Measurements from ENCODE around the gene TMEM258.

TMEM258 gene

DNA sequence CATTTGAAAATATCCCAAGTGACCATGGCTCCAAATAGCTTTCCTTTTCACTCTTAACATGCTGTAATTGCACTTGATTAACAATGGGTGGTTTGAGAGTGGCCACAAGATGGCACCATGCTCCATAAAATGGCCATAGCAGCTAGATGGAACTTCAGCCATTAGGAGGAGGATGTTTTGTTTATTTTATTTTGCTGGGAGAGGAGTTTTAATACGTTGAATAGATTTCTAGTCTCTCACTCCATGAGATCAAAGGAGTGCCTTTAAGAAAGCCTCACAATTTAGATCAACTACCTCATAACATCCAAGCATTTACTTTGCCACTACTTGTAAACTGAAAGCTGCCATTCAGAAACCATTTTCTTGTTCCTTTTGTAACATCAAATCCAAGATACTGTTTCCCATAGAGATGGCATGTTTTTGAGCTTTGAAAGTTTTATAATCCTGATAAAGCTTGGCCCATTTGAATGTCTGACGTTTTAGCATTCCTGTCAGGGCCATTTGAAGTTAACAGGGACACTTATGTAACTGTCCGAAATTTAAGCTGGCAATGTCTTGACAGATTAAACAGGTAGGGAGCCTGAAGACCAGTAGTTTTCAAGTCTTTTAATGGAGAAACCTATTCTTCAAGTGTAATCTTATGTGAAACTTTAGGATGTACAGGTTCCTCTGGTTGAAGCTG, 5.0 kb upstream of the TMEM258 start:
- DNase-seq (ENCODE audit: low spot score), result peak; percentile 78

DNA sequence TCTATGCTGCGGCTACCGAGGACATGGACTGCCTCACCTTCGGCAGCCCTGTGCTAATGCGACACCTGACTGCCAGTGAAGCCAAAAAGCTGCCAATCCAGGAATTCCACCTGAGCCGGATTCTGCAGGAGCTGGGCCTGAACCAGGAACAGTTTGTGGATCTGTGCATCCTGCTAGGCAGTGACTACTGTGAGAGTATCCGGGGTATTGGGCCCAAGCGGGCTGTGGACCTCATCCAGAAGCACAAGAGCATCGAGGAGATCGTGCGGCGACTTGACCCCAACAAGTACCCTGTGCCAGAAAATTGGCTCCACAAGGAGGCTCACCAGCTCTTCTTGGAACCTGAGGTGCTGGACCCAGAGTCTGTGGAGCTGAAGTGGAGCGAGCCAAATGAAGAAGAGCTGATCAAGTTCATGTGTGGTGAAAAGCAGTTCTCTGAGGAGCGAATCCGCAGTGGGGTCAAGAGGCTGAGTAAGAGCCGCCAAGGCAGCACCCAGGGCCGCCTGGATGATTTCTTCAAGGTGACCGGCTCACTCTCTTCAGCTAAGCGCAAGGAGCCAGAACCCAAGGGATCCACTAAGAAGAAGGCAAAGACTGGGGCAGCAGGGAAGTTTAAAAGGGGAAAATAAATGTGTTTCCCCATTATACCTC, 3.6 kb upstream of the TMEM258 start:
- DNase-seq (ENCODE audit: low spot score), result no peak

GRCh38 chr11:61795459-61795858, 3.1 kb upstream of the TMEM258 start:
- DNase-seq (ENCODE audit: low spot score), result no peak

DNA sequence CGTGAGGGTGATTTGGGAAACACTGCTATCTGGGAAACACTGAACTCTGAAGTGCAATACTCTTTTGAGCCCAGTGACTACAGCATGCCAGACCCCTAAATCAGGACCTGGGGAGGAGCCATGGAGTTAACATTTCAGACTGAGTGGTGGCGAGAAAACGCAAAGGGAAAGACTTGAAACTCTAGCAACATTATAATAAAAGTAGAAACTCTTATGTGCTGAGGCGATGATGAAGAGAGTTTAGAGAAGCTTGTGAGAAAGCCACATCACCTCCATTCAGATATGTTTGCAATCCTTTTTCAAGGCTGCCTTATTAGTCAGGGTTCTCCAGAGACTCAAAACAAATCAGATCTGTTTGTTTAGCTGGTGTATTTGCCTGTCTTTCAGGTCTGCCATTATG, 2.2 kb upstream of the TMEM258 start:
- no peak for DNase-seq (ENCODE audit: low spot score)

DNA sequence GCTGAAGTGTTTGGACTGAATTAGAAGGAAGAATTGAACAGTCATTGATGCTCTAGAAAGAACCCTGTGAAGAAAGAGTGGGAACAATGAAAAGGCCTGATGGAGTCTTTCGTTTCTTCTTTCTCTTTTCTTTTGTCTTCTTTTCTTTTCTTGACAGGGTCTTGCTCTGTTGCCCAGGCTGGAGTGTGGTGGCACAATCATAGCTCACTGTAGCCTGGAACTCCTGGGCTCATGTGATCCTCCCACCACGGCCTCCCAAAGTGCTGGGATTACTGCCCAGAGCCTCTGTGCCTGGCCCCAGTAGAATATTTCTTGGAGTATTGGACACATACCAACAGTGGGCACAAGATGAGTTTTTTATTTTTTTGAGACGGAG, 1.4 kb upstream of the TMEM258 start:
- no peak for DNase-seq (ENCODE audit: low spot score)

DNA sequence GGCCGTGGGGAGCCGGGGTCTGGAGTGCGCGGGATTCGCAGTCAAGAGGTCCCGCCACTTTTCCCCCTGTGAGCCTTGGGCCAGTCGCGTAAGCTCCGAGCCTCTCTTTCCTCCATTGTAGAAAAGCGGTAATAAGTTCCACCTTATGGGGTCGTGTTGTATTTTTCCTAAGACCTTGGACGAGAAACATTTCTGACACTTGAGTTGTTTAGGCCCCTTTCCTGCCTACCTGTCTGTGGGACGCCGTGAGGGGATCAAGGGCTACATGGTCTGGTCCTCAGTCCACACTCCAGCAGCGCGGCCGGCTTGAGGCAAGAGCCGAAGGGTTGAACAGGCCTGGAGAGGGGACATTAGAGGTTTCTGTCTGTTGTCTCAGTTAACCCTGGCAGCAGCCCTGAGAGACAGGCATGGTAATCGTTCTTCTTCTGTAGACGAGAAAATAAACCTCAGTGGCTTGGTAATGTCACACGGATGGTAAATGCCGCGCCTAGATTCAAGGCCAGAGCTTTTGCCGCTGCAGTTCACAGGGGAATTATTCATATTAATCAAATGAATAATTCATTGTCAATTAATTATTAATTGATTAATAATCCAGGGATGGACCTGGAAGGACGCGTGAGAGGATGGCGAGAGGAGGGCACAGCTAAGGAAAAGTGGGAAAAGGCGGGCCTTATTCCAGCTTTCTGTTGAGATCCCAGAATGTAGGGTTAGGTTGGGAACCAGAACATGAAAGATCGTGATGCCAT, 857 bp upstream of the TMEM258 start:
- DNase-seq (ENCODE audit: low spot score), result no peak

GRCh38 chr11:61791737-61792309, 576 bp downstream of the TMEM258 start:
- peak; percentile 83 for DNase-seq (ENCODE audit: low spot score)

DNA sequence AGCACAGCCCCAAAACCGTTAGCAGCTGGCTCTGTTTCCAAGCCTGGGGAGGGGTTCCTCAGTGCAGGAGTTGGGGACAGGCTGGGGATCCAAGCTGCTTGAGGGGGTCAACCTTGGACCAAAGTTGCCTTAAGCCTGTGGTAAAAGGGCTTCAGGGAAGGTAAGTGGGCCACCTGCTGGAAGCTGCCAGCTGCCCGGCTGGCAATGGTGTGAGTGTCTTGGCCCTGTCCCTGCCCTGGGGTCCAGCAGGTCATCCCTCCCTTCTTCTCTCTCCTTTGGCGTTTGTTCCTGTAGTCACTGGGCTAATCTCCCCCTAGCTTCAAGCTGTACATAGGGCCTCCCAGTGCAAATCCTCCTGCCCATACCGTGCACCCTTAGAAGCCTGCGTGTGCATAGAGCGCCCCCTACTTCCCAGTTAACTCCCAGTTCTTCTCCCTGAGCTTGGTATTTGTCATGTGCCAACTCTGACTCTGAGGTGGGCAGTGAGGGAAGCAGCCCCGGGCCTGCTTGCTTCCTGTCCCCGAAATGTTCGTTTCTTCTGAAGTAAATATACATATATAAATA, 4.4 kb downstream of the TMEM258 start:
- DNase-seq (ENCODE audit: low spot score), result peak; percentile 70

- no peak for DNase-seq (ENCODE audit: low spot score)
Measured at GRCh38 chr11:61785837-61786402, 6.5 kb downstream of the TMEM258 start.

GRCh38 chr11:61784506-61784805, 7.9 kb downstream of the TMEM258 start:
- no peak for DNase-seq (ENCODE audit: low spot score)

DNA sequence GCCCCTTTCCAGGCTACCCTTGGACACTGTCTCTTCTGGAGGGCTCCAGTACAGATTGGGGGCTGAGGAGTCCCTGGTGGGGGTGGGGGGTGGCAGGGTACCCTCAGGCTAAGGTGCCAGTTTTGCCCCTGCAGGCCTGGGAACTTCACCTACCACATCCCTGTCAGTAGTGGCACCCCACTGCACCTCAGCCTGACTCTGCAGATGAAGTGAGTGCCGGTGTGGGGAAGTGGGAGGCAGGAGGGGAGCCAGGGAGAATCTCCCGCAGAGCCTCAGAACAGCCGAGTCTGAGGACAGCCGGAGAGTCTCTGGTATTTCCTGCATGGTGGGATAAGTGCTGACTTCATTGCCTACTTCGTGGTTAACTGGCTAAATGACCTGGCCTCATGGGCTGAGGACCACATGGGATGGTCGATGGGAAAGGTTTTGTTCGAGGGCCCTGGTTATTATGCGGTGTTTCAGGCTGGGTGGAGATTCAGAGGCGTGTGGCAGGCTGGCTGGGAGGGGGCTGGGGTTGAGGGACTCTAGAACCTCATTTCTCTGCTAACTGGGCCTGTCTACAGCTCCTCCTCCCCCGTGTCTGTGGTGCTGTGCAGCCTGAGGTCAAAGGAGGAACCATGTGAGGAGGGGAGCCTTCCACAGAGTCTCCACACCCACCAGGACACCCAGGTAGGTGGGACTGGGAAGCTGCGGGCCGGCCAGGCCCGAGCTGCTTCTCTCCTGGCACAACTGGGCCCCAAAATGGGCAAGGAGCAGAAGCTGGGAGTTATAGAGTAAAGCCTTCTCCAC, 8.5 kb downstream of the TMEM258 start:
- DNase-seq (ENCODE audit: low spot score), result no peak

- DNase-seq (ENCODE audit: low spot score), result no peak
Measured at GRCh38 chr11:61782841-61783240, 9.6 kb downstream of the TMEM258 start.

DNA sequence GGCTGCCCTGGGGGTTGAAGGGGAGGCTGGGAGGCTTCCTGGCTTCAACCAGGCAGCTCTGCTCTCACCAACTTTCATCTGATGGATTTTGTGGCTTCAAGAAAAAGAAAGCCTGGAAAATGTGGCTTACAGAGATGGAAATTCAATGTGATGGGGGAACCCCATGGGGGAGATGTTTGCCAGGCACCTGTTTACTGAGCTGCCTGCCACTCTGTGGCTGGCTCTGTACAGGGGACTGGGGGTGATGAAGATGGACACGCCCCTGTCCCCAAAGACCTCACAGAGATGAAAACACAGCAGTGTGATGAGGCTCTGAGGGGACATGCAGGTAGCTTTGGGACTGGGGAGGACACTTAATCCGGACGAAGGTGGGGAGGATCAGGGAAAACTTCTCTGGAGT, 10.1 kb downstream of the TMEM258 start:
- DNase-seq (ENCODE audit: low spot score), result no peak

- no peak for DNase-seq (ENCODE audit: low spot score)
Measured at GRCh38 chr11:61781585-61781984, 10.8 kb downstream of the TMEM258 start.

GRCh38 chr11:61780581-61781162, 11.7 kb downstream of the TMEM258 start:
- no peak for DNase-seq (ENCODE audit: low spot score)

GRCh38 chr11:61779666-61780525, 12.5 kb downstream of the TMEM258 start:
- DNase-seq (ENCODE audit: low spot score), result no peak

DNA sequence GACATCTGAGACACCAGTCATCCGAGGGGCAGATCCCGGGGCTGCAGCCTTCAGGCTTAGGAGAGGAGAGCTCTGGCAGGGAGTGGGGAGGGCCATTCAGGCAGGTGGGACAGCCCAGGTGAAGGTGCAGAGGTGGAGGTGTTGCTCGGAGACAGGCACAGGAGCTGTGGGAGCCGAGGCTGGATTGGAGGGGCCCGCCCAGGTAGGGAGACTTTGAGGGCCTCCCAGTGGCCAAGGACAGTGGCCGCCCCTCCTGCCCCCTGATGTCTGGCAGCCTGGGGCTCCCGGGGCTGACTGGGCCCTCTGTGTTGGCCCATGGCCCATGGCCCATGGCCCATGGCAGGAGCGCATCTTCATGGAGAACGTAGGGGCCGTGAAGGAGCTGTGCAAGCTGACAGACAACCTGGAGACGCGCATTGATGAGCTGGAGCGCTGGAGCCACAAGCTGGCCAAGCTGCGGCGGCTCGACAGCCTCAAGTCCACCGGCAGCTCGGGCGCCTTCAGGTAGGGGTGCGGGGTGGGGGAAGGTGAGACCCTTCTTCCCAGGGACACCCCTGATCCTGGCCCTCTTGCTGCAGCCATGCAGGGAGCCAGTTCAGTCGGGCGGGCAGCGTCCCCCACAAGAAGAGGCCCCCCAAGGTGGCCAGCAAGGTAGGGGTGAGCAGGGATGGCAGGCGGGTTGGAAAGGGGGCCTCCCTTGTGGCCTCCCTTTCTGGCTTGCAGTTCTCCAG, 13.3 kb downstream of the TMEM258 start:
- DNase-seq (ENCODE audit: low spot score), result no peak

GRCh38 chr11:61778357-61778886, 14.0 kb downstream of the TMEM258 start:
- no peak for DNase-seq (ENCODE audit: low spot score)
